ENCODE data around the gene RASA1.
"Not testable (repeated sequence)": the region's sequence is repeated elsewhere in the genome, so short reads cannot be mapped to it uniquely, and the experiment has no call there.

Gene RASA1

GRCh38 chr5:87302061-87302460, 34.4 kb downstream of the RASA1 start:
- H3K27me3 ChIP-seq (ENCODE audit: insufficient read depth, low read length), result no peaks in the 10 kb centered on the region
- H3K4me1 ChIP-seq (ENCODE audit: insufficient read depth, low read length), result peaks cover 3% of the 10 kb centered on the region
- peaks cover 10% of the 10 kb centered on the region for H3K9me3 ChIP-seq (ENCODE audit: low read length)
- no peak overlapping the region for H2AFZ ChIP-seq (ENCODE audit: low read depth, low read length)
- H3K4me3 ChIP-seq (ENCODE audit: low read length), result no peak overlapping the region
- peaks cover 23% of the 10 kb centered on the region for H3K36me3 ChIP-seq (ENCODE audit: insufficient read depth, low read length)

- Histone ChIP-seq H2AFZ (ENCODE audit: low read depth, low read length) (no peak overlapping the region), H3K27me3 (ENCODE audit: insufficient read depth, low read length) (no peaks in the 10 kb centered on the region)
Measured at GRCh38 chr5:87303324-87303723, 35.6 kb downstream of the RASA1 start.

GRCh38 chr5:87306090-87306489, 38.4 kb downstream of the RASA1 start:
- not testable (repeated sequence) for H3K27me3 ChIP-seq (ENCODE audit: insufficient read depth, low read length); H3K9me3 ChIP-seq (ENCODE audit: low read length); H3K4me3 ChIP-seq (ENCODE audit: low read length); H2AFZ ChIP-seq (ENCODE audit: low read depth, low read length); H3K4me1 ChIP-seq (ENCODE audit: insufficient read depth, low read length)
- peaks cover 23% of the 10 kb centered on the region for H3K36me3 ChIP-seq (ENCODE audit: insufficient read depth, low read length)

More at GRCh38 chr5:87303324-87303723, 35.6 kb downstream of the RASA1 start:
- H3K9me3 ChIP-seq (ENCODE audit: low read length), result peaks cover 9% of the 10 kb centered on the region
- H3K36me3 ChIP-seq (ENCODE audit: insufficient read depth, low read length), result peaks cover 23% of the 10 kb centered on the region
- no peak overlapping the region for H3K4me3 ChIP-seq (ENCODE audit: low read length)
- peaks cover 5% of the 10 kb centered on the region for H3K4me1 ChIP-seq (ENCODE audit: insufficient read depth, low read length)

GRCh38 chr5:87307796-87308423, 40.2 kb downstream of the RASA1 start:
- no peak overlapping the region for H2AFZ ChIP-seq (ENCODE audit: low read depth, low read length)
- peaks cover 3% of the 10 kb centered on the region for H3K4me1 ChIP-seq (ENCODE audit: insufficient read depth, low read length)
- no peaks in the 10 kb centered on the region for H3K27me3 ChIP-seq (ENCODE audit: insufficient read depth, low read length)
- H3K4me3 ChIP-seq (ENCODE audit: low read length), result no peak overlapping the region
- peaks cover 22% of the 10 kb centered on the region for H3K36me3 ChIP-seq (ENCODE audit: insufficient read depth, low read length)
- peaks cover 9% of the 10 kb centered on the region for H3K9me3 ChIP-seq (ENCODE audit: low read length)

GRCh38 chr5:87311405-87312279, 44.0 kb downstream of the RASA1 start:
- Histone ChIP-seq H3K4me3 (ENCODE audit: low read length) (no peak overlapping the region), H2AFZ (ENCODE audit: low read depth, low read length) (no peak overlapping the region), H3K4me1 (ENCODE audit: insufficient read depth, low read length) (peaks cover 3% of the 10 kb centered on the region), H3K9me3 (ENCODE audit: low read length) (peaks cover 3% of the 10 kb centered on the region), H3K36me3 (ENCODE audit: insufficient read depth, low read length) (peaks cover 2% of the 10 kb centered on the region), H3K27me3 (ENCODE audit: insufficient read depth, low read length) (no peaks in the 10 kb centered on the region)

- no peaks in the 10 kb centered on the region for H3K36me3 ChIP-seq (ENCODE audit: insufficient read depth, low read length)
- H3K9me3 ChIP-seq (ENCODE audit: low read length), result peaks cover 2% of the 10 kb centered on the region
Measured at GRCh38 chr5:87313216-87313615, 45.5 kb downstream of the RASA1 start.

GRCh38 chr5:87319469-87319868, 51.8 kb downstream of the RASA1 start:
- Histone ChIP-seq H3K36me3 (ENCODE audit: insufficient read depth, low read length) (peaks cover 5% of the 10 kb centered on the region), H3K27me3 (ENCODE audit: insufficient read depth, low read length) (no peaks in the 10 kb centered on the region), H2AFZ (ENCODE audit: low read depth, low read length) (no peak overlapping the region), H3K9me3 (ENCODE audit: low read length) (peaks cover 21% of the 10 kb centered on the region), H3K4me3 (ENCODE audit: low read length) (no peak overlapping the region), H3K4me1 (ENCODE audit: insufficient read depth, low read length) (no peaks in the 10 kb centered on the region)

More at GRCh38 chr5:87313216-87313615, 45.5 kb downstream of the RASA1 start:
- Histone ChIP-seq H3K4me1 (ENCODE audit: insufficient read depth, low read length) (no peaks in the 10 kb centered on the region), H2AFZ (ENCODE audit: low read depth, low read length) (no peak overlapping the region), H3K27me3 (ENCODE audit: insufficient read depth, low read length) (no peaks in the 10 kb centered on the region), H3K4me3 (ENCODE audit: low read length) (no peak overlapping the region)

GRCh38 chr5:87321605-87322004, 53.9 kb downstream of the RASA1 start:
- Histone ChIP-seq H3K9me3 (ENCODE audit: low read length) (peaks cover 21% of the 10 kb centered on the region), H3K36me3 (ENCODE audit: insufficient read depth, low read length) (peaks cover 5% of the 10 kb centered on the region), H2AFZ (ENCODE audit: low read depth, low read length) (no peak overlapping the region), H3K4me1 (ENCODE audit: insufficient read depth, low read length) (no peaks in the 10 kb centered on the region), H3K4me3 (ENCODE audit: low read length) (no peak overlapping the region), H3K27me3 (ENCODE audit: insufficient read depth, low read length) (no peaks in the 10 kb centered on the region)

GRCh38 chr5:87322381-87322780, 54.7 kb downstream of the RASA1 start:
- Histone ChIP-seq H2AFZ (ENCODE audit: low read depth, low read length) (no peak overlapping the region), H3K27me3 (ENCODE audit: insufficient read depth, low read length) (no peaks in the 10 kb centered on the region), H3K4me1 (ENCODE audit: insufficient read depth, low read length) (no peaks in the 10 kb centered on the region), H3K4me3 (ENCODE audit: low read length) (no peak overlapping the region), H3K9me3 (ENCODE audit: low read length) (peaks cover 21% of the 10 kb centered on the region), H3K36me3 (ENCODE audit: insufficient read depth, low read length) (peaks cover 5% of the 10 kb centered on the region)

- H3K9me3 ChIP-seq (ENCODE audit: low read length), result no peaks in the 10 kb centered on the region
- H3K4me3 ChIP-seq (ENCODE audit: low read length), result no peak overlapping the region
- no peaks in the 10 kb centered on the region for H3K27me3 ChIP-seq (ENCODE audit: insufficient read depth, low read length)
- H3K36me3 ChIP-seq (ENCODE audit: insufficient read depth, low read length), result peaks cover 3% of the 10 kb centered on the region
- no peaks in the 10 kb centered on the region for H3K4me1 ChIP-seq (ENCODE audit: insufficient read depth, low read length)
- H2AFZ ChIP-seq (ENCODE audit: low read depth, low read length), result no peak overlapping the region
Measured at GRCh38 chr5:87327998-87328397, 60.3 kb downstream of the RASA1 start.

GRCh38 chr5:87329114-87329513, 61.4 kb downstream of the RASA1 start:
- no peaks in the 10 kb centered on the region for H3K9me3 ChIP-seq (ENCODE audit: low read length)
- no peak overlapping the region for H3K4me3 ChIP-seq (ENCODE audit: low read length)
- no peaks in the 10 kb centered on the region for H3K27me3 ChIP-seq (ENCODE audit: insufficient read depth, low read length)

GRCh38 chr5:87339986-87340385, 72.3 kb downstream of the RASA1 start:
- no peaks in the 10 kb centered on the region for H3K27me3 ChIP-seq (ENCODE audit: insufficient read depth, low read length)
- no peak overlapping the region for H2AFZ ChIP-seq (ENCODE audit: low read depth, low read length)
- H3K4me1 ChIP-seq (ENCODE audit: insufficient read depth, low read length), result no peaks in the 10 kb centered on the region
- H3K36me3 ChIP-seq (ENCODE audit: insufficient read depth, low read length), result peaks cover 43% of the 10 kb centered on the region
- H3K4me3 ChIP-seq (ENCODE audit: low read length), result no peak overlapping the region
- peaks cover 2% of the 10 kb centered on the region for H3K9me3 ChIP-seq (ENCODE audit: low read length)

More at GRCh38 chr5:87329114-87329513, 61.4 kb downstream of the RASA1 start:
- H3K36me3 ChIP-seq (ENCODE audit: insufficient read depth, low read length), result peaks cover 12% of the 10 kb centered on the region
- H2AFZ ChIP-seq (ENCODE audit: low read depth, low read length), result no peak overlapping the region
- H3K4me1 ChIP-seq (ENCODE audit: insufficient read depth, low read length), result no peaks in the 10 kb centered on the region

GRCh38 chr5:87340716-87341115, 73.0 kb downstream of the RASA1 start:
- Histone ChIP-seq H3K4me1 (ENCODE audit: insufficient read depth, low read length) (no peaks in the 10 kb centered on the region), H2AFZ (ENCODE audit: low read depth, low read length) (no peak overlapping the region), H3K27me3 (ENCODE audit: insufficient read depth, low read length) (no peaks in the 10 kb centered on the region), H3K9me3 (ENCODE audit: low read length) (peaks cover 2% of the 10 kb centered on the region), H3K4me3 (ENCODE audit: low read length) (no peak overlapping the region), H3K36me3 (ENCODE audit: insufficient read depth, low read length) (peaks cover 44% of the 10 kb centered on the region)
